OCI-LY1 (cell line): ENCODE results near the gene AJAP1.

Source experiments
- H2AFZ ChIP-seq: fragments of 200-600 bp; sonication (generic), shearing (Covaris generic); 2 replicates; pipeline ENCODE4 v1.6.0; 2014; ENCODE audit warnings: antibody characterized with exemption, mild to moderate bottlenecking, low read length
- H3F3A ChIP-seq: fragments of 200-600 bp; sonication (generic), shearing (Covaris generic); 2 replicates; pipeline ENCODE4 v1.6.0; 2014; ENCODE audit warnings: mild to moderate bottlenecking, antibody characterized with exemption, low read length, moderate library complexity; ENCODE audit not compliant: insufficient read depth
- H3K27ac ChIP-seq: fragments of 200-600 bp; sonication (generic); 2 replicates; pipeline ENCODE4 v1.5.1; 2014; ENCODE audit warnings: low read length, mixed run types, mild to moderate bottlenecking, low read depth; ENCODE audit not compliant: poor library complexity, severe bottlenecking
- H3K27me3 ChIP-seq: fragments of 200-600 bp; sonication (generic); 2 replicates; pipeline ENCODE4 v1.6.0; 2014; ENCODE audit warnings: antibody characterized with exemption, mild to moderate bottlenecking, low read length, moderate library complexity; ENCODE audit not compliant: insufficient read depth
- H3K36me3 ChIP-seq: fragments of 200-600 bp; sonication (generic); 2 replicates; pipeline ENCODE4 v1.6.1; 2014; ENCODE audit warnings: mild to moderate bottlenecking, antibody characterized with exemption, low read length, moderate library complexity, mixed read lengths; ENCODE audit not compliant: insufficient read depth
- H3K4me1 ChIP-seq: fragments of 200-600 bp; sonication (generic); 2 replicates; pipeline ENCODE4 v1.5.1; 2014; ENCODE audit warnings: mild to moderate bottlenecking, low read length, moderate library complexity; ENCODE audit not compliant: insufficient read depth, severe bottlenecking
- H3K4me2 ChIP-seq: fragments of 200-600 bp; sonication (generic), shearing (Covaris generic); 2 replicates; pipeline ENCODE4 v1.6.1; 2014; ENCODE audit warnings: low read length
- H3K4me3 ChIP-seq: fragments of 200-600 bp; sonication (generic); 2 replicates; pipeline ENCODE4 v1.5.1; 2014; ENCODE audit warnings: low read length, low read depth, mild to moderate bottlenecking, mixed read lengths; ENCODE audit not compliant: poor library complexity, severe bottlenecking
- H3K79me2 ChIP-seq: fragments of 200-600 bp; shearing (Covaris generic); 2 replicates; pipeline ENCODE4 v1.6.1; 2016; ENCODE audit warnings: mixed run types, low read length, mixed read lengths; ENCODE audit not compliant: insufficient read depth
- H3K9ac ChIP-seq: fragments of 200-600 bp; sonication (generic), shearing (Covaris generic); 2 replicates; pipeline ENCODE4 v1.6.1; 2014; ENCODE audit warnings: mild to moderate bottlenecking, low read length, mixed read lengths
- H3K9me2 ChIP-seq: fragments of 200-600 bp; sonication (generic), shearing (Covaris generic); 2 replicates; pipeline ENCODE4 v1.6.1; 2014; ENCODE audit warnings: low read depth, mild to moderate bottlenecking, low read length, mixed read lengths
- H3K9me3 ChIP-seq: fragments of 200-600 bp; shearing (Covaris generic); 2 replicates; pipeline ENCODE4 v1.6.1; 2014; ENCODE audit warnings: low read length, mixed read lengths
- H4K20me1 ChIP-seq: fragments of 200-600 bp; sonication (generic), shearing (Covaris generic); 2 replicates; pipeline ENCODE4 v1.6.0; 2016; ENCODE audit warnings: mild to moderate bottlenecking, low read length; ENCODE audit not compliant: insufficient read depth
- CTCF ChIP-seq: fragments of 200-600 bp; sonication (generic), shearing (Covaris generic); IDR thresholded peaks from 2 replicates; pipeline ENCODE4 v1.5.1; 2017; ENCODE audit warnings: mild to moderate bottlenecking, antibody characterized with exemption, low read length, moderate library complexity, mixed read lengths
- EZH2 ChIP-seq: fragments of 200-600 bp; sonication (generic), shearing (Covaris generic); IDR thresholded peaks from 2 replicates; pipeline ENCODE4 v1.8.0; 2017; ENCODE audit warnings: borderline replicate concordance, mixed run types, mild to moderate bottlenecking, antibody characterized with exemption, low read length, moderate library complexity, mixed read lengths

AJAP1 gene

GRCh38 chr1:4689271-4689935 lies 35.0 kb downstream of the AJAP1 start:
- Histone ChIP-seq H3K9me2 (no peaks in the 10 kb centered on the region), H3K27ac (no peak overlapping the region), H3K4me1 (no peaks in the 10 kb centered on the region), H3K4me3 (no peak overlapping the region), H3K9ac (no peak overlapping the region), H3K79me2 (no peaks in the 10 kb centered on the region), H3K9me3 (no peaks in the 10 kb centered on the region), H3K36me3 (no peaks in the 10 kb centered on the region), H4K20me1 (no peaks in the 10 kb centered on the region), H3F3A (no peaks in the 10 kb centered on the region), H3K27me3 (no peaks in the 10 kb centered on the region), H3K4me2 (no peak overlapping the region), H2AFZ (no peak overlapping the region)
- TF ChIP-seq EZH2 (no peak), CTCF (no peak)

- H3K4me2 ChIP-seq, result no peak overlapping the region
- H3K79me2 ChIP-seq, result no peaks in the 10 kb centered on the region
- H4K20me1 ChIP-seq, result no peaks in the 10 kb centered on the region
- H3K9me2 ChIP-seq, result no peaks in the 10 kb centered on the region
- H3K27ac ChIP-seq, result no peak overlapping the region
- H3K9ac ChIP-seq, result no peak overlapping the region
- no peaks in the 10 kb centered on the region for H3F3A ChIP-seq
- no peak overlapping the region for H3K4me3 ChIP-seq
- no peaks in the 10 kb centered on the region for H3K27me3 ChIP-seq
- TF ChIP-seq CTCF (no peak), EZH2 (no peak)
- no peaks in the 10 kb centered on the region for H3K36me3 ChIP-seq
- no peaks in the 10 kb centered on the region for H3K4me1 ChIP-seq
- H3K9me3 ChIP-seq, result no peaks in the 10 kb centered on the region
- no peak overlapping the region for H2AFZ ChIP-seq
These were observed 35.7 kb downstream of the AJAP1 start for GRCh38 chr1:4689941-4690635.

GRCh38 chr1:4690951-4691675 lies 36.7 kb downstream of the AJAP1 start:
- H3K27me3 ChIP-seq, result no peaks in the 10 kb centered on the region
- H3K9me3 ChIP-seq, result no peaks in the 10 kb centered on the region

More at GRCh38 chr1:4690951-4691675, 36.7 kb downstream of the AJAP1 start:
- no peaks in the 10 kb centered on the region for H3K36me3 ChIP-seq
- no peak overlapping the region for H3K27ac ChIP-seq
- H3F3A ChIP-seq, result no peaks in the 10 kb centered on the region
- H3K4me3 ChIP-seq, result no peak overlapping the region
- no peaks in the 10 kb centered on the region for H3K4me1 ChIP-seq
- no peaks in the 10 kb centered on the region for H3K9me2 ChIP-seq
- no peaks in the 10 kb centered on the region for H3K79me2 ChIP-seq
- no peaks in the 10 kb centered on the region for H4K20me1 ChIP-seq
- TF ChIP-seq EZH2 (no peak), CTCF (no peak)
- H3K4me2 ChIP-seq, result no peak overlapping the region
- no peak overlapping the region for H3K9ac ChIP-seq
- H2AFZ ChIP-seq, result no peak overlapping the region
